Measurements from ENCODE around the gene MRPL4.
"Not testable (repeated sequence)": the region's sequence is repeated elsewhere in the genome, so short reads cannot be mapped to it uniquely, and the experiment has no call there.

MRPL4 gene

GRCh38 chr19:10230173-10230860 is 21.7 kb upstream of the MRPL4 start:
- peak in 12 of 58 donors; percentile 9 to 63 (median 22) for DNase-seq

GRCh38 chr19:10230861-10231611 is 21.0 kb upstream of the MRPL4 start, which contains the start of gene S1PR2:
TSS of gene S1PR2 (minus strand) at chr19:10231331. CDS start at chr19:10224905, 6,426 bp downstream.
- peak in 27 of 58 donors; percentile 9 to 73 (median 26) for DNase-seq

- no peak for DNase-seq
These were observed 20.3 kb upstream of the MRPL4 start for GRCh38 chr19:10231612-10232228.

- DNase-seq, result no peak
These were observed 18.1 kb upstream of the MRPL4 start for GRCh38 chr19:10233946-10234345.

GRCh38 chr19:10235003-10235402 is 17.0 kb upstream of the MRPL4 start:
- no peak for DNase-seq

GRCh38 chr19:10235409-10235808 is 16.6 kb upstream of the MRPL4 start:
- not testable (repeated sequence) for DNase-seq

GRCh38 chr19:10237702-10238101 is 14.3 kb upstream of the MRPL4 start:
- DNase-seq, result no peak

GRCh38 chr19:10238172-10238783 is 13.7 kb upstream of the MRPL4 start:
- DNase-seq, result no peak

GRCh38 chr19:10241826-10242449 is 10.1 kb upstream of the MRPL4 start:
- not testable (repeated sequence) for DNase-seq

GRCh38 chr19:10243606-10244005 is 8.4 kb upstream of the MRPL4 start:
- no peak for DNase-seq

GRCh38 chr19:10245189-10245939 is 6.7 kb upstream of the MRPL4 start:
- DNase-seq, result no peak

GRCh38 chr19:10246511-10246910 is 5.5 kb upstream of the MRPL4 start:
- DNase-seq, result no peak

- DNase-seq, result no peak
These were observed 693 bp downstream of the MRPL4 start for GRCh38 chr19:10252707-10253106.

GRCh38 chr19:10254244-10254643 is 2.2 kb downstream of the MRPL4 start:
- DNase-seq, result no peak

- DNase-seq, result no peak
These were observed 3.3 kb downstream of the MRPL4 start for GRCh38 chr19:10255358-10255757.

- no peak for DNase-seq
These were observed 4.5 kb downstream of the MRPL4 start for GRCh38 chr19:10256551-10256950.

- no peak for DNase-seq
These were observed 5.1 kb downstream of the MRPL4 start for GRCh38 chr19:10256970-10257615.

- no peak for DNase-seq
These were observed 6.2 kb downstream of the MRPL4 start for GRCh38 chr19:10258080-10258710.

- DNase-seq, result peak in 50 of 58 donors; percentile 6 to 83 (median 45)
These were observed 7.3 kb downstream of the MRPL4 start for GRCh38 chr19:10259162-10259905.

Measured in anterior cingulate cortex (tissue), 58 donors.